Liver (tissue), 9 donors: ENCODE results near the gene COBL. TPM values are rescaled to one million over a fixed set of nuclear protein-coding genes. Genes with fewer than 3 reads are reported as not detected.
"Not testable (repeated sequence)": the region's sequence is repeated elsewhere in the genome, so short reads cannot be mapped to it uniquely, and the experiment has no call there.

Source experiments
- DNase-seq: peaks from one replicate; pipeline ENCODE4 v3.0.0-alpha.2; 2017; ENCODE audit warnings: low spot score
- H3K27ac ChIP-seq, 2 donors: one replicate each; pipeline ENCODE4 v1.7.0; 2013; ENCODE audit warnings: inconsistent platforms in 2 of 2, low read length in 2 of 2, control low read depth in 1 of 2, low read depth in 1 of 2, mild to moderate bottlenecking in 1 of 2
- H3K27me3 ChIP-seq, 4 donors: one replicate each; pipeline versions ENCODE4 v1.6.1 to v1.7.0; 2013; ENCODE audit warnings: low read length in 3 of 4, inconsistent platforms in 1 of 4, mild to moderate bottlenecking in 1 of 4, moderate library complexity in 1 of 4; ENCODE audit not compliant: control insufficient read depth in 4 of 4, insufficient read depth in 4 of 4
- H3K36me3 ChIP-seq, 4 donors: one replicate each; pipeline versions ENCODE4 v1.6.1 to v1.7.0; 2013; ENCODE audit warnings: low read length in 3 of 4, mild to moderate bottlenecking in 3 of 4, low read depth in 1 of 4, moderate library complexity in 1 of 4; ENCODE audit not compliant: control insufficient read depth in 4 of 4, insufficient read depth in 3 of 4
- H3K4me1 ChIP-seq, 4 donors: one replicate each; pipeline versions ENCODE4 v1.6.1 to v1.7.0; 2013; ENCODE audit warnings: low read length in 3 of 4, mild to moderate bottlenecking in 3 of 4, moderate library complexity in 1 of 4; ENCODE audit not compliant: control insufficient read depth in 4 of 4, insufficient read depth in 4 of 4
- H3K4me3 ChIP-seq, 3 donors: one replicate each; pipeline versions ENCODE4 v1.6.1 to v1.7.0; 2013; ENCODE audit warnings: low read length in 3 of 3, control low read depth in 1 of 3, low read depth in 1 of 3, mild to moderate bottlenecking in 1 of 3
- H3K9ac ChIP-seq, 2 donors: one replicate each; pipeline ENCODE4 v1.7.0; 2013; ENCODE audit warnings: low read length in 2 of 2, mild to moderate bottlenecking in 2 of 2, moderate library complexity in 2 of 2, control low read depth in 1 of 2, low read depth in 1 of 2
- H3K9me3 ChIP-seq, 4 donors: one replicate each; pipeline versions ENCODE4 v1.6.1 to v1.7.0; 2013; ENCODE audit warnings: low read length in 3 of 4; ENCODE audit not compliant: control insufficient read depth in 4 of 4
- ATF3 ChIP-seq: IDR thresholded peaks from 2 replicates; pipeline ENCODE4 v1.6.1; 2016; ENCODE audit warnings: antibody characterized with exemption
- FOXA2 ChIP-seq: IDR thresholded peaks from 2 replicates; pipeline ENCODE4 v1.6.1; 2016; ENCODE audit warnings: antibody characterized with exemption
- HNF4G ChIP-seq: IDR thresholded peaks from 2 replicates; pipeline ENCODE4 v1.6.1; 2016; ENCODE audit warnings: antibody characterized with exemption
- RAD21 ChIP-seq, 2 donors: IDR thresholded peaks; 2 replicates each; pipeline ENCODE4 v1.6.1; 2016; ENCODE audit warnings: antibody characterized with exemption in 2 of 2, mild to moderate bottlenecking in 2 of 2
- RXRA ChIP-seq, 2 donors: IDR thresholded peaks; 2 replicates each; pipeline ENCODE4 v1.6.1; 2017 to 2018; ENCODE audit warnings: antibody characterized with exemption in 2 of 2, mild to moderate bottlenecking in 1 of 2
- SP1 ChIP-seq: IDR thresholded peaks from 2 replicates; pipeline ENCODE4 v1.6.1; 2018; ENCODE audit warnings: antibody characterized with exemption, mild to moderate bottlenecking
- ZBTB33 ChIP-seq: IDR thresholded peaks from 2 replicates; pipeline ENCODE4 v1.6.1; 2016; ENCODE audit warnings: antibody characterized with exemption
- WGBS: extraction: QIAGEN DNeasy Blood & Tissue Kit; methylation state at CpG from one replicate; pipeline ENCODE4 v1.1.7; 2013; 5-methylcytosine and 5-hydroxymethylcytosine counted together
- polyA plus RNA-seq, 2 donors: library from polyadenylated mRNA; stranded (reverse) in 1 of 2; unstranded in 1 of 2; fragments of 200-250 nt in 1 of 2; fragments of >200 nt in 1 of 2; fragmentation: Nextera tagmentation in 1 of 2; extraction: Ambion mirVana in 1 of 2; gene quantifications; one replicate each; pipeline versions ENCODE4 v1.2.1 to v1.2.3, GENCODE V29; 2013 to 2015
- total RNA-seq, 2 donors: library from RNA; depleted of rRNA; stranded (reverse); fragments of >200 nt; gene quantifications; one replicate each; pipeline ENCODE4 v1.2.3, GENCODE V29; 2014
- donor health status: healthy.
- donor health status: healthy.
- donor health status: healthy.
- donor health status: healthy.
- donor health status: healthy.

Gene COBL
- total and polyA plus RNA-seq, 4 donors = 5.8 to 18.7 (median 10.7) TPM

GRCh38 chr7:51005074-51005473, 311.5 kb downstream of the COBL start:
- Histone ChIP-seq H3K36me3 (no peaks in the 10 kb centered on the region), H3K9ac (no peak overlapping the region), H3K4me3 (no peak overlapping the region), H3K27me3 (no peaks in the 10 kb centered on the region), H3K4me1 (no peaks in the 10 kb centered on the region), H3K27ac (no peak overlapping the region), H3K9me3 (no peaks in the 10 kb centered on the region)
- WGBS = 92% methylated on average over 2 of the region's 2 CpGs
- TF ChIP-seq ATF3 (no peak), SP1 (no peak), HNF4G (no peak), RXRA (IDR thresholded peaks at IDR 0.05) (no peak)
- no peak for DNase-seq

GRCh38 chr7:51000956-51001355, 315.7 kb downstream of the COBL start:
- no peak for DNase-seq
- H3K27ac ChIP-seq = no peak overlapping the region
- 57% methylated on average over 3 of the region's 3 CpGs for WGBS
- H3K27me3 ChIP-seq = no peaks in the 10 kb centered on the region
- TF ChIP-seq RAD21 (IDR thresholded peaks at IDR 0.05) (peak in 1 of 2 donors; percentile 17), ZBTB33 (no peak)
- no peak overlapping the region for H3K9ac ChIP-seq
- no peaks in the 10 kb centered on the region for H3K36me3 ChIP-seq
- H3K9me3 ChIP-seq = no peaks in the 10 kb centered on the region
- no peaks in the 10 kb centered on the region for H3K4me1 ChIP-seq
- H3K4me3 ChIP-seq = no peak overlapping the region

GRCh38 chr7:50994753-50995319, 321.8 kb downstream of the COBL start:
- no peak overlapping the region for H3K4me3 ChIP-seq
- H3K9me3 ChIP-seq = no peaks in the 10 kb centered on the region
- no peak overlapping the region for H3K9ac ChIP-seq
- no peaks in the 10 kb centered on the region for H3K36me3 ChIP-seq
- H3K4me1 ChIP-seq = no peaks in the 10 kb centered on the region
- DNase-seq = no peak
- no peak overlapping the region for H3K27ac ChIP-seq
- TF ChIP-seq FOXA2 = no peak
- TF ChIP-seq HNF4G = no peak
- 72% methylated on average over 5 of the region's 5 CpGs for WGBS
- H3K27me3 ChIP-seq = no peaks in the 10 kb centered on the region

- DNase-seq = not testable (repeated sequence)
These were observed 326.4 kb downstream of the COBL start for GRCh38 chr7:50990214-50990613.

More at GRCh38 chr7:50990214-50990613, 326.4 kb downstream of the COBL start:
- not testable (repeated sequence) for H3K27ac ChIP-seq, H3K36me3 ChIP-seq, H3K4me3 ChIP-seq, H3K9me3 ChIP-seq, H3K9ac ChIP-seq, H3K27me3 ChIP-seq, H3K4me1 ChIP-seq
- 89% methylated on average over 1 of the region's 1 CpG for WGBS
